Hematopoietic multipotent progenitor cell treated with erythropoietin and hydrocortisone succinate and interleukin-3 and kit ligand, for 4 days (in vitro differentiated cells): ENCODE results near the gene GTF2H4.
"Not testable (repeated sequence)": the region's sequence is repeated elsewhere in the genome, so short reads cannot be mapped to it uniquely, and the experiment has no call there.

Experiments used
- DNase-seq: peaks from one replicate; pipeline ENCODE4 v3.0.0-alpha.2; 2015

Gene GTF2H4

GRCh38 chr6:30907758-30908591 is at the start of gene GTF2H4:
TSS of gene GTF2H4 (plus strand) at chr6:30908207.
- peak; percentile 100 for DNase-seq

DNA sequence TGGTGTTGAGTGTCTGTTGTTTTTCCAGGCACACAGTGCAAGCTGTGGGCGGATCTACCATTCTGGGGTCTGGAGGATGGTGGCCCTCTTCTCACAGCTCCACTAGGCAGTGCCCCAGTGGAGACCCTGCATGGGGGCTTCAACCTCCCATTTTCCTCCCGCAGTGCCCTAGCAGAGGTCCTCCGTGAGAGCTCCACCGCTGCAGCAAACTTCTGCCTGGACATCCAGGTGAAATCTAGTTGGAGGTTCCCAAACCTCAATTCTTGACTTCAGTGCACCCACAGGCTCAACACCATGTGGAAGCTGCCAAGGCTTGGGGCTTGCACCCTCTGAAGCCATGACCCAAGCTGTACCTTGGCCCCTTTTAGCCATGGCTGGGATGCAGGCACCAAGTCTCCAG is 48.3 kb upstream of the GTF2H4 start:
- DNase-seq = not testable (repeated sequence)

- no peak for DNase-seq
Observed at GRCh38 chr6:30861257-30862048, 46.6 kb upstream of the GTF2H4 start.

- DNase-seq = no peak
Observed at GRCh38 chr6:30862156-30862875, 45.7 kb upstream of the GTF2H4 start.

GRCh38 chr6:30864325-30864724 is 43.7 kb upstream of the GTF2H4 start:
- DNase-seq = no peak

GRCh38 chr6:30869241-30869749 is 38.7 kb upstream of the GTF2H4 start:
- DNase-seq = not testable (repeated sequence)

DNA sequence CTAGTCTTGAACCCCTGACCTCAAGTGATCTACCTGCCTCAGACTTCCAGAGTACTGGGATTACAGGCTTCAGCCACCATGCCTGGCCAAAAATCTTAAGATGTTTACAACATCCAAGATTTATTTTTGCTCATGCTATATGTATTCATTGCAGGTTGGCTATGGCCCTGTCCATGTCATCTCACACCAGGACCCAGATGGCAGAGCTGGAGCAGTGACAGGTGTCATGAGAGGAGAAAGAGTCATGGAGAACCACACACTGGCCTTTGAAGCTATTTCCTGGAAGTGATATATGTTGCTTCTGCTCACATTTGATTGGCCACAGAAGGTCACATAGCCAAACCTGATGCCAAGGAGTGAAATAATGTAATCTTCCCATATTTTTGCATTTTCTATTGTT is 37.5 kb upstream of the GTF2H4 start:
- no peak for DNase-seq

- no peak for DNase-seq
Observed at GRCh38 chr6:30871592-30872183, 36.3 kb upstream of the GTF2H4 start.

DNA sequence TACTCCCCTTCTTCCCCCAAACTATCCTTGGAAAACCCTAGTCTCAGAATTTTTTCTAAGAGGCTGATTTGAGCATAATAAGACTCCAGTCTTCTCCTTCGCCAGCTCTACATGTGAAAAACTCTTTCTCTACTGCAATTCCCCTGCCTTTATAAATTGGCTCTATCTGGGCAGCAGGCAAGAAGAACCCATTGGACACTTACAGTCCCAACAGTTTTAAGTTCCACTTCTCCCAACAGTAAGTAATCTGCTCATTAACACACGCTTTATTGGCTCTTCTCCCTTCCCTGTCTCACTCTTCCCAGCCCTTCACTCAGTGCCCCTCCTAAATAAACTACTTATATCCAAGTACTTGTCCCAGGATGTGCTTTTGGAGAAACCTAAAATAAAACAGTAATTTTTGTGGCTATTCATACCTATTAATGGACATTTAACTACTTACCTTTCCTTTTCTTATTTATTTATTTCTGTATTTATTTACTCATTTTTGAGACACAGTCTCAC is 34.8 kb upstream of the GTF2H4 start:
- no peak for DNase-seq

GRCh38 chr6:30873795-30874194 is 34.2 kb upstream of the GTF2H4 start:
- DNase-seq = not testable (repeated sequence)

- no peak for DNase-seq
Observed at GRCh38 chr6:30875244-30876038, 32.6 kb upstream of the GTF2H4 start.

DNA sequence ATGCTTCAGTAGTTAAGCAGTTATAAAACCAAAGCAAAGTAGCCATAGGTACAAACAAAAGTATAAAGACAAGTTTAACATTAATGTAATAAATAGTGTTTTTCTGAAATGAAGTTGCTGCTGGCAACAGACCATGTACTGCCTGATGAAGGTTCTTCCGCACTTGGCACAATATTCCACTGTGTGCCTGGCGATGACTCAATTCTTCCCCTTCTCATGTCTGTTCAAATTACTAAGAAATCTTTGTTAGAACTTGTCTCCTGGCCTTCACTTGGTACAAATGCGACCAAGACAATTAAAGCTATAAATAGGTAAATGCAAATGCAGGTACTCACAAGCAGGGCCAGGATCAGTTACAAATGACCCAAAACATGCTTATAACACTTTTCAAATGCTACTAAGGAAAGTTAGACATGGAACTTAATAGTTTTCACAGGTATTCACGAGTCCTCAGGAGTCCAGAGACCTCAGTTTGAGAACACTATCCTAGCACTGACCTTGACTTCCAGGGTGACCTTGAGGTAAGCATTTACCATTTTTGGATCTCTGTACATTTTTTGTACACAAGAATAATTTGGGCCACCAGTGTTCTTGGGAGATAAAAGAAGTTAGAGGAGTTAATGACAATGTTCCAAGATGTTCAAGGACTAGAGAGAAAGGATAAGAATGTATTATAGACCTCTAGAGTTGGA is 31.8 kb upstream of the GTF2H4 start:
- DNase-seq = no peak

- peak; percentile 90 for DNase-seq
Observed at GRCh38 chr6:30877419-30878262, 30.4 kb upstream of the GTF2H4 start.

- DNase-seq = peak; percentile 55
Observed at GRCh38 chr6:30879684-30880427, 28.2 kb upstream of the GTF2H4 start.

DNA sequence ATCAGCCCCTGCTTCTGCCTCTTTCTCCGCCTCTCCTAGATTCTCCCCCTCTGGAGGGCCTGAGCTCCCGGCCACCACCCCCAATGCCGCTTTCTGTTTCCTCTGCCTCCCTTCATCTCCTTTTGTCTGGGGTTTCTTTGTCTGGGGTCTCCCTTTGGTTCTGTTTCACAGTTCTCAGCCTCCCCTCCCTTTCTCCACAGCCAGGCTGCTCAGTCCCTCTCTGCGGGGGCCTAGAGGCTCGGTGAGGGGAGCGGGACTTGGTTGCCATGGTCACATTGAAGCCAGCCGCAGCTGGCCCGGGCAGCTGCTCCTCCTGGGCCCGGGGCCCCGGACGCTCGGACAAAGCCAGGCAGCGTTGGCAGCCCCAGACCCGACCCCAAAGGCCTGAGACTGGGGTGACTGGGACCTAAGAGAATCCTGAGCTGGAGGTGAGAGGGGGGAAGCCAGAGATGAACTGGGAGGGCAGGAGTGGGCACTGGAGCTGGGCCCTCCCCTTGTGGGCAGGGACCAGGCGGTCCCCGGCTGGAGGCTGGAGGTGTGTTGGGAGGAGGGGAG is 27.2 kb upstream of the GTF2H4 start:
- DNase-seq = no peak

DNA sequence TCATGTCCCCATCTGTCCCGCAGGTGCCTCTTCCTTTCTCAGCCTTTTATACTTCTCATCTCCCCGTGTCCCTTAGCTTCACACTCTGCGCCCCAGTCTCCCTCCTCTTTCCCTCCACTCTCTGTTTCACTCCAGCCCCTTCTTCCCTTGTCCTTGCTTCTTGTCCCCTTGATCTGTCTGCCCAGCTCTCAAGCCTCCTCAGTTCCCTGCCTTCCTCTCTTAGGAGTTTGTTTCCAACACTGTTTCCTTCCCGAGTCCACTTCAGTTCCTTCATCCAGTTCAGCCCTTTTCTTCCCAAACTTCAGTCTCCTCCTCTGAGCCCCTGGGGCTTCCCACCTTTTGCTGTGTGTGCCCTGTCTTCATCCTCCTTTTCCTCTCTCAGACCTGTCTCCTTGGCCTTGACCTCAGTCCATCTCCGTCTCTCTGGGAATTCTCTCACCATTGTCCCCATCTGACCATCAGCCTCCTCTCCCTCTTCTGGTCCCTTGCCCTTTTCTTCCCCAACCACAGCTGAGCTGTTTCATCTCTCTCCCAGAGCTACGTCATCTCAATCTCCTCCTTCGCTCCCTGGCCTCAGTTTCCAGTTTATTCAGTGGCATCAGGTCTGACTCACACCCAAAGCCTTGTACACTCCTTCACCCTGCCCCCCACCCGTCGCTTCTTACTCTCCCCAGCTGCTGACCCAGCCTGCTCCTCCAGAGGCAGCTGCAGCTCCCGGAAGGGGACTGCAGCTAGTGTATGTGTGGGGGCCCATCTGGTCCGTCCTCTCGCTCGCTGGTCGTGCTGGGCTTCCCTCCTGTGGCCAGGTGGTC is 26.4 kb upstream of the GTF2H4 start:
- no peak for DNase-seq

- DNase-seq = no peak
Observed at GRCh38 chr6:30882204-30882758, 25.7 kb upstream of the GTF2H4 start.
